Subcutaneous abdominal adipose tissue (tissue), 5 donors: Measurements from ENCODE around the gene SETBP1.
A peak's percentile ranks its signal among the peaks of the same experiment; 100 is the strongest.

Experiments
- H3K27ac ChIP-seq: one replicate; pipeline ENCODE4 v1.7.0; 2013; ENCODE audit warnings: low read depth, mild to moderate bottlenecking, inconsistent platforms, low read length, moderate library complexity
- H3K27me3 ChIP-seq, 5 donors: one replicate each; pipeline ENCODE4 v1.7.0; 2013; ENCODE audit warnings: low read length in 5 of 5, inconsistent platforms in 1 of 5; ENCODE audit not compliant: control insufficient read depth in 5 of 5, insufficient read depth in 4 of 5
- H3K36me3 ChIP-seq, 5 donors: one replicate each; pipeline ENCODE4 v1.7.0; 2013; ENCODE audit warnings: low read length in 5 of 5; ENCODE audit not compliant: control insufficient read depth in 5 of 5, insufficient read depth in 5 of 5
- H3K4me1 ChIP-seq, 5 donors: one replicate each; pipeline ENCODE4 v1.7.0; 2013; ENCODE audit warnings: low read length in 5 of 5, mild to moderate bottlenecking in 3 of 5, moderate library complexity in 1 of 5; ENCODE audit not compliant: control insufficient read depth in 5 of 5, insufficient read depth in 5 of 5
- H3K4me3 ChIP-seq, 5 donors: one replicate each; pipeline ENCODE4 v1.7.0; 2013; ENCODE audit warnings: low read length in 5 of 5, low read depth in 1 of 5
- H3K9ac ChIP-seq, 5 donors: one replicate each; pipeline ENCODE4 v1.7.0; 2013; ENCODE audit warnings: low read length in 5 of 5, mild to moderate bottlenecking in 4 of 5, moderate library complexity in 3 of 5
- H3K9me3 ChIP-seq, 5 donors: one replicate each; pipeline ENCODE4 v1.7.0; 2013; ENCODE audit warnings: low read length in 5 of 5; ENCODE audit not compliant: control insufficient read depth in 5 of 5
- donor health status: healthy.
- donor health status: healthy.
- donor health status: healthy.
- donor health status: healthy.
- donor health status: healthy.

SETBP1 gene

GRCh38 chr18:44736664-44737380, 56.1 kb downstream of the SETBP1 start:
- no peaks in the 10 kb centered on the region for H3K27me3 ChIP-seq
- H3K36me3 ChIP-seq: no peaks in the 10 kb centered on the region
- no peak overlapping the region for H3K4me3 ChIP-seq
- no peaks in the 10 kb centered on the region for H3K9me3 ChIP-seq
- peak overlapping the region; percentile 3 for H3K27ac ChIP-seq
- H3K4me1 ChIP-seq: peaks cover 0 to 7% (median 3%) of the 10 kb centered on the region in 5 donors
- H3K9ac ChIP-seq: no peak overlapping the region

GRCh38 chr18:44737623-44738022, 56.9 kb downstream of the SETBP1 start:
- H3K4me1 ChIP-seq: peaks cover 0 to 10% (median 3%) of the 10 kb centered on the region in 5 donors
- H3K27ac ChIP-seq: no peak overlapping the region
- no peaks in the 10 kb centered on the region for H3K27me3 ChIP-seq
- H3K9me3 ChIP-seq: no peaks in the 10 kb centered on the region
- H3K36me3 ChIP-seq: no peaks in the 10 kb centered on the region
- no peak overlapping the region for H3K9ac ChIP-seq
- H3K4me3 ChIP-seq: no peak overlapping the region

GRCh38 chr18:44740000-44740399, 59.3 kb downstream of the SETBP1 start:
- Histone ChIP-seq H3K36me3 (no peaks in the 10 kb centered on the region), H3K4me1 (peaks cover 0 to 19% (median 10%) of the 10 kb centered on the region in 5 donors), H3K27ac (no peak overlapping the region)

GRCh38 chr18:44741085-44741484, 60.4 kb downstream of the SETBP1 start:
- Histone ChIP-seq H3K9ac (no peak overlapping the region), H3K36me3 (no peaks in the 10 kb centered on the region), H3K27ac (no peak overlapping the region), H3K4me3 (no peak overlapping the region), H3K27me3 (no peaks in the 10 kb centered on the region), H3K9me3 (no peaks in the 10 kb centered on the region), H3K4me1 (peaks cover 0 to 19% (median 10%) of the 10 kb centered on the region in 5 donors)

More at GRCh38 chr18:44740000-44740399, 59.3 kb downstream of the SETBP1 start:
- H3K9me3 ChIP-seq: no peaks in the 10 kb centered on the region
- no peak overlapping the region for H3K9ac ChIP-seq
- no peak overlapping the region for H3K4me3 ChIP-seq
- no peaks in the 10 kb centered on the region for H3K27me3 ChIP-seq

GRCh38 chr18:44741511-44741910, 60.8 kb downstream of the SETBP1 start:
- Histone ChIP-seq H3K36me3 (no peaks in the 10 kb centered on the region), H3K4me3 (no peak overlapping the region), H3K27me3 (no peaks in the 10 kb centered on the region), H3K4me1 (peaks cover 0 to 19% (median 10%) of the 10 kb centered on the region in 5 donors), H3K9ac (no peak overlapping the region), H3K27ac (no peak overlapping the region), H3K9me3 (no peaks in the 10 kb centered on the region)

- no peak overlapping the region for H3K27ac ChIP-seq
- H3K9me3 ChIP-seq: no peaks in the 10 kb centered on the region
- no peaks in the 10 kb centered on the region for H3K27me3 ChIP-seq
- H3K4me1 ChIP-seq: peaks cover 0 to 19% (median 10%) of the 10 kb centered on the region in 5 donors
- H3K9ac ChIP-seq: no peak overlapping the region
- no peak overlapping the region for H3K4me3 ChIP-seq
- H3K36me3 ChIP-seq: no peaks in the 10 kb centered on the region
Measured at GRCh38 chr18:44742126-44742525, 61.4 kb downstream of the SETBP1 start.

- H3K9me3 ChIP-seq: no peaks in the 10 kb centered on the region
- H3K9ac ChIP-seq: no peak overlapping the region
- H3K27ac ChIP-seq: no peak overlapping the region
- peaks cover 0 to 19% (median 5%) of the 10 kb centered on the region in 5 donors for H3K4me1 ChIP-seq
- H3K36me3 ChIP-seq: no peaks in the 10 kb centered on the region
- no peak overlapping the region for H3K4me3 ChIP-seq
- H3K27me3 ChIP-seq: no peaks in the 10 kb centered on the region
Measured at GRCh38 chr18:44742718-44743311, 62.1 kb downstream of the SETBP1 start.

- H3K36me3 ChIP-seq: no peaks in the 10 kb centered on the region
- H3K4me3 ChIP-seq: no peak overlapping the region
- no peak overlapping the region for H3K27ac ChIP-seq
Measured at GRCh38 chr18:44743631-44744030, 62.9 kb downstream of the SETBP1 start.

GRCh38 chr18:44744161-44745121, 63.8 kb downstream of the SETBP1 start:
- no peak overlapping the region for H3K27ac ChIP-seq
- no peaks in the 10 kb centered on the region for H3K27me3 ChIP-seq
- H3K4me1 ChIP-seq: peaks cover 0 to 19% (median 5%) of the 10 kb centered on the region in 5 donors
- no peaks in the 10 kb centered on the region for H3K9me3 ChIP-seq
- no peak overlapping the region for H3K4me3 ChIP-seq
- no peak overlapping the region for H3K9ac ChIP-seq
- no peaks in the 10 kb centered on the region for H3K36me3 ChIP-seq

More at GRCh38 chr18:44743631-44744030, 62.9 kb downstream of the SETBP1 start:
- no peak overlapping the region for H3K9ac ChIP-seq
- H3K9me3 ChIP-seq: no peaks in the 10 kb centered on the region
- H3K27me3 ChIP-seq: no peaks in the 10 kb centered on the region
- peaks cover 0 to 19% (median 5%) of the 10 kb centered on the region in 5 donors for H3K4me1 ChIP-seq
